ENCODE results near the gene PCED1A.

- TF ChIP-seq TAF1 (IDR thresholded peaks at IDR 0.05; ENCODE audit: low read depth, low read length) (no peak), POLR2AphosphoS5 (IDR thresholded peaks at IDR 0.05; ENCODE audit: low read depth, low read length) (no peak), POLR2A (IDR thresholded peaks at IDR 0.05; ENCODE audit: low read depth, low read length) (no peak), POU2F2 (IDR thresholded peaks at IDR 0.05; ENCODE audit: low read depth, low read length) (no peak)
Observed at GRCh38 chr20:2829376-2829775, 11.1 kb downstream of the PCED1A start.

Measured in GM12891 (cell line).